HG03469 (cell line): ENCODE data around the gene AGBL3.
"Not testable (repeated sequence)": the region's sequence is repeated elsewhere in the genome, so short reads cannot be mapped to it uniquely, and the experiment has no call there.

Source experiments
- ATAC-seq: cut with Tn5 transposase; IDR thresholded peaks from one replicate; pipeline ENCODE4 v1.9.1; 2021; ENCODE audit warnings: mild to moderate bottlenecking, moderate library complexity, moderate number of reproducible peaks; ENCODE audit not compliant: unreplicated experiment

The AGBL3 gene

GRCh38 chr7:134962270-134962780 lies 24.0 kb upstream of the AGBL3 start:
- no peak for ATAC-seq

DNA sequence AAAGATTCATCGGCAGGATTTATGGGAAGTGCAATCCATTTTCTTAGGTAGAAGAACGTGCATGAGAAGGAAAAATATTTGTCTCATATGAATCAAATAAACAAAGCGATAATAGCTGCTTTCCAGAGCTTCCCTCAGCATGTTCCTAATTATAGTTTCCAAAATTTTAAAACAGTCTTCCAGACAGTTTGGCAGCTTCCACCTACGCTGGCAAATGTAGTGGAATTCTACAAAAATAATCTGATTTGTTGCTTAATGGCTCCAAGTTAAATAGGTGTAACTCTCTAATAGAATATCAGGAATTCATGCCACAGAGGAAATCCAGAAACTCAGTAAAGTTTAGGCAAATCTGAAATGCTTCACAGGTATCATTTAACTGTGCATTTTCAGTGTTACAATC lies 23.3 kb upstream of the AGBL3 start:
- no peak for ATAC-seq

GRCh38 chr7:134966691-134967090 lies 19.6 kb upstream of the AGBL3 start:
- ATAC-seq: no peak

- ATAC-seq: no peak
These were observed 18.2 kb upstream of the AGBL3 start for GRCh38 chr7:134968110-134968509.

DNA sequence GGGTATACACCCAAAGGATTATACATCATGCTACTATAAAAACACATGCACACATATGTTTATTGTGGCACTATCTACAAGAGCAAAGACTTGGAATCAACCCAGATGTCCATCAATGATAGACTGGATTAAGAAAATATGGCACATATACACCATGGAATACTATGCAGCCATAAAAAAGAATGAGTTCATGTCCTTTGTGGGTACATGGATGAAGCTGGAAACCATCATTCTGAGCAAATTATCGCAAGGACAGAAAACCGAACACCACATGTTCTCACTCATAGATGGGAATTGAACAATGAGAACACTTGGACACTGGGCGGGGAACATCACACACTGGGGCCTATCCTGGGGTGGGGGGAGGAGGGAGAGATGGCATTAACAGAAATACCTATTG lies 4.7 kb upstream of the AGBL3 start:
- ATAC-seq: not testable (repeated sequence)

DNA sequence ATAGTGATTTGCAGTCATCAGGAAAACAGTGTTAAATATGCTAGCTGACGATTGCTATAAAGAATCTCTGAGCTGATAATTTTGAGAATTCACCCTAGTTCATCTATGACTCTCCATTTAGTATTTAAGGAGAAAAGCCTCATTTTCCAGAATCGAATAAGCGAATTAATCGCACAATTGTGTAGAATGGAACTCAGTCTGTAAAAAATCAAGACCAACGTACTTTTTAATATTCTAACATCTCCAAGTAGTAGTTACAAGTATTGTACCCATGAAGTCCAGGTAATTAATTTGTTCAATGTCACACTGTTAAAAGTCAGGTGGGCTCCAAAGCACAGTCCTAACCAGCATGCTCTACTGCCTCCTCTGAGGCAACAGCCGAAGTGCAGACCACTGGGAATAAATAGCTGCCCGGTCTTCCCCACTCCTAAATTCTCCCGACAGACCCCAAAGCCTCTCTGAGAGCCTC lies 380 bp upstream of the AGBL3 start:
- peak; percentile 27 for ATAC-seq

DNA sequence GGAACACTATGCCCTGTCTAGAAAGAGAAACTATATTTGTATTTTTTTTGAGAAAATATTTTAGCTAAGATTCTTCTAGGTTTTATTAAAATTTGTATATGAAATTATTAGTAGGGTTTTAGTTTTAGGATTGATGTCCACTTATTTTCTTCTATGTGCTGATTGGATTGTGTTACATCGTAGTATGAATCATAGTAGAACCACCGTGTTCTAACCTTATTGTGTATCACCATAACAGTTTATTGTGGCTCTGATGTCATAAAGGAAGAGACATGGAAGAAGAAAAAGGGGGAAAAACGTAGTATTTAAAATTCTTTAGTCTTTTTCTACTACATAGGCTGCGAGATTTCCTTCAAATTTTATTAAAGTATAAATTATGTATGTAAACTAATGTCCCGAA lies 1.9 kb downstream of the AGBL3 start:
- no peak for ATAC-seq

DNA sequence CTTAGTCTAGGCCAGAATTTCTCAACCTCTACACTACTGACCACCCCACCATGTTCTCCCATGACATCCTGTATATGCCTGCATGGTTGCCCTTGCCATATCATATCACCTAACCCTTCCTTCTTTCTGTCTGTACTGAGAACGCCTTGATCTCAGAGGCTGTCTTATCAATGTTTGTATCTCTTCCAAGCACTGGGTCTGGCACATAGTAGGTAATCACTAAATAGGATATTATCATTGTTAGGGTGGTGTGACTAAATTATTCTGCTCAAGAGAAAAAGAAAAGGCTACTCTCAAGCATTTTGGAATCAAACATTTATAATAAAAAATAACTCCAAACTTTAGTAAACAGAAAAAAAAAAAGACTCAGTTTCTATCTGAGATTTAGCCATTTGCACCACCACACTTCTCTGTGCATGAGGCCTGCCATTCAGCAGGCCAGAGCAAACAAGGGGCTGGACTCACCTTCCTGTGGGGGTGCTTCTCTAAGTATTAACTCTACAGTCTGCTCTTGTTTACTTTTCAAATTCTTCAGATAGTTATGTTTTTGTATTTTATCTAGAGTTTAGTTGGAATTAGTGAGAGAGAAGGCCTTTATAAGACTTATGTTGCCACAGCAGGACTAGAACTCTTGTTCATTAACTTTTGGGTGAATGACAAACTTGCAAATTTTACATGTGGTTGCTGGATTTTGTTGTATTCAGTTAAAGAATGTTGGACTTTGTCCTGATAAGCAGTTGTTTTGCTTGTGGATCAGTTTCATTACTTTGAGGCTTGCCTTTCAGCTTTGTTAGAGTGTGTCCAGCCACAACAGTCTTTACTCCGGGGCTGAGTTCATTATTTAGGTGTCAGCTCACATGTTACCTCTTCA lies 5.4 kb downstream of the AGBL3 start:
- no peak for ATAC-seq

DNA sequence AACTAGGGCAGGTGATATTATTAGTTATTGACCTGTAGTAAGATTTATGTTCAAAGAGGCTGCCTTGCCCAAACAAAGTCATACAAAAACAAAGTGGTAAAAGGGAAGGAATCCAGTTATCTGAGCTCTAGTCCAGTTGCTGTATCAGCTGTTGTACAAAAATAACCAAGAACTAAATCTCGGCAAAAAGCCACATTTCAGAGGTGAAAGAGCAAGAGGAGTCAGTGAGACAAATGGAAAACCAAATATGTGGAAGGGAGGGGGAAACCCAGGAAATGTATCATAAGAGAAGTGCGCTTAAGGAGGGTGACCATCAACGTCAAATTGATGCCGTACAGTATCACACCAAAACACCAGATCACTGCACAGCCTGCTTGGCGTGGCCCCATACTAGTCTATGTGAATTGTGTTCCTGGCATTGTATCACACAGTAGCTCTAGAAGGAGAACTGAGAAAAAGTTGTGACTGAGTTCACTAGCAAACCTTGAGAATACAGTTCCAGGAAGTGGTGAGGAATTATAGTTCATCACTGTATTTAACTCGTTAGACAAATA lies 6.4 kb downstream of the AGBL3 start:
- peak; percentile 69 for ATAC-seq

DNA sequence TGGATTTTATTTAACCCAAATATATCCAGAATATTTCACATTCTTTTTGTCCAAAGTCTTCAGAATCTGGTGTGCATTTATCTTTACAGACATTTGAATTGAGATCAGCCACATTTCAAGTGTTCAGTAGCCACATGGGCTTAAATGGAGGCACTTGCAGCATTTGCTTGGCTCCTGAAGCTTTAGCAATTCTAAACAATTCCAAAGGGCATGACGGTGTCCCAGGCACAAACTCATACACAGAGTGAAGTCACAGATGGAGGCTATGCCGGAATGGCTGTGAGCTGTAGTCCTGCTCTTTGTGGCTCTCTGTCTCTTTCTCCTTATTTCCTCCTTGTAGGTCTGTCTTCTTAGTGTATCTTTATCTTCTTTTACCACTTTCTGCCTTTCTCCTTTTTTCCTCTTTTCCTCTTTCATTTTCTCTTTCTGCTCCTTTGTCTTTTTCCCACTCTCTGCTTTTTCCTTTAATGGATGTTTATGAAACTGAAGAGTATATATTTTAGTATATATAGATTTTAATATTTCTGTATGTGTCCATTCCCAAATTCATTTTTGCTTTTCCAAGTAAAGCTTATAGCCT lies 7.7 kb downstream of the AGBL3 start:
- ATAC-seq: no peak

DNA sequence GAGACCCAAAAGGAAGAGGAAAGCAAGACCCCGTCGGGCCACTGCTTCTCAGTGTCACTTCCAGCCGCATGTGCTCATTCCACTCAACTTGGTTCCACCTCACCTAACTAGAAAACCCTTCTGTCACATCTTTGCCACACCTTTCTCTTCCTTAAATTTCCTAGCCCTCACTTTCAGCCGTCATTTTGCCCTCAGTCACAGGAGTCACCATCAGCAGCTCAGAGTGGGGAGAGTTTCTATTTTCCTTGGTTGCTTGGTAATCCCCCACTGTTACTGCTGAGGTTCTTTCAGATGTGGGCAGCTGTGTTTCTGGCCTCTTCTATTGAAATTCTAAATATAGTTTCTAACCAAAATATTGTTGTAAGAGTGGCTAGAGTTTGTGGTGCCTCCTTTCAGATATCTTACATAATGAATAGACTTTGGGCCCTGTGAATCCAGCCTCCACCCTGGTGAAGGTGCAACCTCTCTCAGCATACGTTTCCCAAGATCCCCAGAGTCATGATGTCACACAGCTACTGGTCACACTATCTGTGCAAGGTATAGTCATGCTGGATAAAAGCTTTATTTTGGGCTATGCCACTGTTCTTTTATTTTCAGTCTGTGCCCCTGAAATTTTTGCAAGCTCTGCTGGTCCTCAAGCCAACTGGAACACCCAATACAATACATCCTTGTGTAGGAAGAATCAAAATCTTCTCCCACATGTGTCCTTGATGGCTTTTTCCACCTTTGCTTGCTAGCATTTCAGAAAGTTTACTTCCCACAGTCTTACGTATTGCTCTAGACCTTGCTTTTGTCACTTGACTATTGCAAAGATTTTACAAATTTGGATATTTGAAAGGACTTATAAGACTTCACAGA lies 9.2 kb downstream of the AGBL3 start:
- peak; percentile 17 for ATAC-seq

DNA sequence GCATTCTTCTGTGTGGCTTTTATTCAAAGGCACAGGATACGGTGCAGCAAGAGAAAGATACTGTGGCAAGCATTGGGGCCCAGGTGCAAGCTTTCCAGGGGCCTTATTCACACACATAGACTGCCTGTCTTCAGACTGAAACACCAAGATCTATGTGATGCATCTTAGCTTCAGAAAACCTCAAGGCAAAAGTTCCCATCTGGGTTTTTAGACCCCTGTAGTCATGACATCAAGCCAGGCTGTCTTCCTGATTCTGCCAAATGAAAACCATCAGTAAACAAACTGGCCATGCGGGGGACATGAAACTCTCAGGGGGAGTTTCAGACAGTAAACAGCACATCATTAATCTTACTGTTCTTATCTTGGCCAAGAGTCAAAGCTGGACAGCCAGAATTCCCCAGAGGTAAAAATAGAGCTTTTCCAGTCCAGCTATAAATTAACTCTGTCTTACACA lies 9.8 kb downstream of the AGBL3 start:
- peak; percentile 27 for ATAC-seq

- ATAC-seq: no peak
These were observed 11.0 kb downstream of the AGBL3 start for GRCh38 chr7:134997214-134997885.

- ATAC-seq: no peak
These were observed 12.8 kb downstream of the AGBL3 start for GRCh38 chr7:134999136-134999535.

DNA sequence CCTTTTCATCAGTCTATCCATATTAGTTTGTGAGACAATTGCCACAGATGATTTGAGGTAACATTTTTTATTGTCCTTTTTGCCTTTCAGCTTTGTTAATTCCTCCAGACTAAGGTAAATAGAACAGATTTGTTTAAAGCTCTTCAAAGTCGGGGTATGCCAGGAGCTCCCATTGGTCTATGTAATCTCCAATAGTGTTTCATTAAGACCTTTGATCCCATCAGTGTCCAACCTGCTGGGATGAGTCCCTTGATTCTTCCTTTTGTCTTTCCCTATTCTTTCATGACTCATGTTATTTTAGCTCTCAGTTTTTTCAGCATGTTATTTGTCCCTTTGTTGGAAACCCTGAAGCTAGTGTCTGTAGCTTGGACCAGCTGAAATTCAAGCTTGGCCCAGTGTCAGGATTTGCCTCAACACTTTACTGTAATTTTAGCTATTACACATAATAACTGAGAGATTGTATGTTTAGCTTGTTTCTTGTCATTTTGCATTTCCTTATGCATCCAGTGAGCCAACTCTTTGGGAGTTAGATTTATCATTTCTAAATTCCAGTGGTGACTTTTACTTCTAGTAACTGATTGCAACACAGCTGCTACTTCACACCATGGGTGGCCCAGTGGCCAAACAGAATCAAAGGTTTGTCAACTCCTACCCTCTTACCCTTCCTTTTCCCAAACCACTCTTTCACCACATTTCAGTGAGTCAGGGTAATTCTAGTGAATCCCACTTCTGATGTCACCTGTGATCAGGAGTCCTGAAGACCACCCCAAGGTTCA lies 15.3 kb downstream of the AGBL3 start:
- no peak for ATAC-seq

DNA sequence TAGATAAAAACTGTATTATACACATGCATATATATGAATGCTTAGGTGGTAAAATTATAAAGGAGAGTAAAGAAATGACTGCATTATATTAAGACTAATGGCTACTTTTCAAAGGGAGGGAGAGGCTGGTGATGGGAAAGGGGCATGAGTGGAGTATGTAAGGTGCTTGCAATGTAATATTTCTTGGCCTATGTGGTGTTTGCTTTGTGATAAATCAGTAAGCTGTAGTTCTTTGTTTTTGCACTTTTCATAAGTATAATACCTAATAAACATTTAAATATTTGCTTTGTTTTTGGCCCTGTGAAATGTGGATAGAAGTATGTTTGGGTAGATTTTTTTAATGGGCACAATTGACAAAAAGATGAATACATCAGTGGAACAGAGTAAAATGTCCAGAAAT lies 25.9 kb downstream of the AGBL3 start:
- ATAC-seq: no peak

- ATAC-seq: no peak
These were observed 37.3 kb downstream of the AGBL3 start for GRCh38 chr7:135023622-135024021.

DNA sequence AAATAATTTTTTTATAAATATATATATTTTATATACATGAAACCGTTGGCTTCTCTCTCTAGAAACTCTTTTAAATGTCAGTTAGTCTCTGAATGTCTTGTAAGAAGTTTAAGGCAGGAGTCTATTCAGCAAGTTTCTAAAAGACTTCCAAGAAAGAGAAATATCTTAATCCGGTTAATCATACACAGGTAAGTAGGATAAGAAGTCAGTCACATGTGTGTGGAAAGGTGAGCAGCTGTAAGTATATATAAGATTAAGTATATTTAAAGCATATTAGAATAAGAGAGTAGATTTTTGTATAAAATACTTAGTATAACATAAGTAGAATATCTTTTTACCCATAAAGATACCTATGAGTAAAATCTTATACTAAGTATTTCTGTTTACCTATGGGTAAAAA lies 48.9 kb downstream of the AGBL3 start:
- ATAC-seq: no peak

- not testable (repeated sequence) for ATAC-seq
These were observed 80.7 kb downstream of the AGBL3 start for GRCh38 chr7:135067017-135067416.
